Neuron (in vitro differentiated cells): Measurements from ENCODE around the gene SPEM1.
"Not testable (repeated sequence)": the region's sequence is repeated elsewhere in the genome, so short reads cannot be mapped to it uniquely, and the experiment has no call there.

Source experiments
- H2AFZ ChIP-seq: one replicate; pipeline ENCODE4 v1.6.1; 2013; ENCODE audit warnings: low read depth, mild to moderate bottlenecking, inconsistent platforms, low read length, moderate library complexity
- H3K27me3 ChIP-seq: one replicate; pipeline ENCODE4 v1.6.1; 2013; ENCODE audit warnings: low read length; ENCODE audit not compliant: insufficient read depth
- H3K36me3 ChIP-seq: one replicate; pipeline ENCODE4 v1.6.1; 2013; ENCODE audit warnings: low read length; ENCODE audit not compliant: insufficient read depth
- H3K4me1 ChIP-seq: one replicate; pipeline ENCODE4 v1.6.1; 2013; ENCODE audit warnings: low read length; ENCODE audit not compliant: insufficient read depth
- H3K4me3 ChIP-seq: 2 replicates; pipeline ENCODE4 v1.5.1; 2013; ENCODE audit warnings: mild to moderate bottlenecking, low read length, moderate library complexity
- H3K9me3 ChIP-seq: one replicate; pipeline ENCODE4 v1.6.1; 2013; ENCODE audit warnings: low read length

SPEM1 gene

DNA sequence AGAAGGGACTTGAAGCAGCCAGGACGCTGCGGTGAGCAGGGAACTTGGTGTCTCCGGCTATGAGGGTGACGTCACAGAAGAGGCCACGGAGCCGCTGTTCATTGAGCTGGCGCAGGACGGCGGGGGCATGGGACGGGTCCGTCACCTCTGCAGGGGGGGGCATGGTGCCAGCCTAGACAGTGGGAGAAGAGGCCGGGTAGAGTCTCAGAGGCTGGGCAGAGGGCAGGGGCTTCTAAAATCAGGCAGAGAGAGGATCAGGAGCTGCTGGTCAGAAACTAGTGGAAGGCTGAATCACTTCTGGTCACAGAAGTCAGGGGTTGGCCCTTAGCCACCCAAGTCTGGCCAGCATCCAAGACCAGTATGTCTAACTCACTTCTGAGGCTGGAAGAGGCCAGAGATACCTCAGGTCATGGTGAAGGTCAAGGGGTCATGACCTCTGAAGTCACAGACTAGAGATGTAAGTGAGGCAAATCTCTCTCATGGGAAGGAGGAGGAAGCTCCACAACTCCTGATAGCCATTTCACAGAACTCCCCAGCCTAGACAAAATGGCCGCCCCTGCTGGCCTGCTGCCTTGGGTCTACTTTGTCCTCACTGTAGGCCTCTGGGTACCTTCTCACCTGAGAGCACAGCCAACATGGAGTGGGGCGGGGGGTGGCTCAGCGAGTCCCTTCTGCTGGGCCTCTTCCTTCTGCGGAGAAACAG, 46.7 kb downstream of the SPEM1 start:
- Histone ChIP-seq H3K9me3 (no peaks in the 10 kb centered on the region), H3K27me3 (no peaks in the 10 kb centered on the region), H3K36me3 (peaks cover 22% of the 10 kb centered on the region), H2AFZ (no peak overlapping the region), H3K4me1 (peaks cover 16% of the 10 kb centered on the region), H3K4me3 (no peak overlapping the region)

DNA sequence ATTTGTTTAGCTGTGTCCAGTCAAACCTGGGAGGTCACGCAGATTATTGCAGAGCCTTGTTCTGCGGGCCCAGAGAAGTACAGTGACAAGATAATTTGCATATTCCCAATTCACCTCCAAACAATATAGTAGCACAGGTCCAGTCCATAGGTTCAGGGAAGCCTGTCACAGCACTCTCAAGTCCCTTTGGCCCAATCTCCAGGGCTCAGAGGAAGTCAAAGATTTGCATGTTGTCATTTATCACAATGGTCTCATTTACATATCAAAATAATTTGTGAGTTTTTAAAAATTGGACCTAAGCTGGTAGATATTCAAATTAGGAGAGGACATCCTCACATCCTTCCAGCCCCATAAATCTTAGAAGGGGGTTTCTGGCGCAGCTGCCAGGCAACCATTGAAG, 47.4 kb downstream of the SPEM1 start:
- Histone ChIP-seq H3K4me1 (peaks cover 16% of the 10 kb centered on the region), H3K27me3 (no peaks in the 10 kb centered on the region), H3K4me3 (no peak overlapping the region), H3K9me3 (no peaks in the 10 kb centered on the region), H2AFZ (no peak overlapping the region), H3K36me3 (peaks cover 16% of the 10 kb centered on the region)

DNA sequence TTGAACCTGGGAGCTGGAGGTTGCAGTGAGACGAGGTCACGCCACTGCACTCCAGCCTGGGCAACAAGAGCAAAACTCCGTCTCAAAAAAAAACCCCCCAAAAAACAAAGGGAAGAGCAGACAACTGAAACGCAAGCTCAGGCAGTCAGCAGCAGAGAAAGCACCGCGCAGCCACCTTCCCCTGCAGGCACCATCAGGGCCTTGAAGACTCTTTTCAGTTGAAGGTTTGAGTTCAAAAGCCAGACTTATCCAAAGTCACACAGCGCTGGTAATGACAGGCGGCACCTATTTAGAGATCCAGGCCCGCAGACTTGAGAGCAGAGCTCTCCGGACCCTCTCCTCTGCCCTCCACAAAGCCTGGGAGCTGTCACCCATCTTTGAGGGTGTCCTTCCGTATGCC, 48.2 kb downstream of the SPEM1 start:
- H3K27me3 ChIP-seq = no peaks in the 10 kb centered on the region
- peaks cover 12% of the 10 kb centered on the region for H3K36me3 ChIP-seq
- H3K4me1 ChIP-seq = peaks cover 16% of the 10 kb centered on the region
- H3K4me3 ChIP-seq = no peak overlapping the region
- no peak overlapping the region for H2AFZ ChIP-seq
- H3K9me3 ChIP-seq = no peaks in the 10 kb centered on the region

DNA sequence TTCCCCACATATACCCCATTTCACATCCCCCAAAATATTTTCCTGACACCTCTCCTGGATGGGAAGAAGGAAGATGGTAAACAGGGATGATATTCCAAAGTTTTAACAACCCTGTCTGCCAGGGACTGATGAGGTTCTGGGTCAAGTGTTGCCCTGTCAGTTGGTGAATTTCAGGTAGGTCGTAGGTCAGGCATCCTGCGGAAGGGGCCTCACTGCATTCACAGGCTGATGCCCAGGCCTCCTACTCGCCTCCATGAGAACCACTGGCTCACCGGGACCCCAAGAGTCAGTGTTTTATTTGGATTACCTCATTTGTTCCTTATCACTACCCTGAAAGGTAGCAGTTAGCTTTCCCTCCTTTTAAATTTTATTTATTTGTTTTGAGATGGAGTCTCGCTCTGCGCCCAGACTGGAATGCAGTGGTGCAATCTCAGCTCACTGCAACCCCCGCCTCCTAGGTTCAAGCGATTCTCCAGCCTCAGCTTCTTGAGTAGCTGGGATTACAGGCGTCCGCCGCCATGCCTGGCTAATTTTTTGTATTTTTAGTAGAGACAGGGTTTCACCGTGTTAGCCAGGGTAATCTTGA, 48.8 kb downstream of the SPEM1 start:
- Histone ChIP-seq H3K27me3 (no peaks in the 10 kb centered on the region), H3K9me3 (no peaks in the 10 kb centered on the region), H2AFZ (no peak overlapping the region)

DNA sequence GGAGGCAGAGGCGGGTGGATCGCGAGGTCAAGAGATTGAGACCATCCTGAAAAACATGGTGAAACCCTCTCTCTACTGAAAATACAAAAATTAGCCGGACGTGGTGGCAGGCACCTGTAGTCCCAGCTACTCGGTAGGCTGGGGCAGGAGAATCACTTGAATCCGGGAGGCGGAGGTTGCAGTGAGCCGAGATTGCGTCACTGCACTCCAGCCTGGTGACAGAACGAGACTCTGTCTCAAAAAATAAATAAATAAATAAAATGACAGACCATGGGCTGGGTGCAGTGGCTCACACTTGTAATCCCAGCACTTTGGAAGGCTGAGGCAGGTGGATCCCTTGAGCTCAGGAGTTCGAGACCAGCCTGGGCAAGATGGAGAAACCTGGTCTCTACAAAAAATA, 49.7 kb downstream of the SPEM1 start:
- not testable (repeated sequence) for H3K9me3 ChIP-seq, H3K4me3 ChIP-seq

More for the DNA sequence above, 48.8 kb downstream of the SPEM1 start:
- Histone ChIP-seq H3K36me3 (peaks cover 7% of the 10 kb centered on the region), H3K4me3 (no peak overlapping the region), H3K4me1 (peaks cover 16% of the 10 kb centered on the region)

DNA sequence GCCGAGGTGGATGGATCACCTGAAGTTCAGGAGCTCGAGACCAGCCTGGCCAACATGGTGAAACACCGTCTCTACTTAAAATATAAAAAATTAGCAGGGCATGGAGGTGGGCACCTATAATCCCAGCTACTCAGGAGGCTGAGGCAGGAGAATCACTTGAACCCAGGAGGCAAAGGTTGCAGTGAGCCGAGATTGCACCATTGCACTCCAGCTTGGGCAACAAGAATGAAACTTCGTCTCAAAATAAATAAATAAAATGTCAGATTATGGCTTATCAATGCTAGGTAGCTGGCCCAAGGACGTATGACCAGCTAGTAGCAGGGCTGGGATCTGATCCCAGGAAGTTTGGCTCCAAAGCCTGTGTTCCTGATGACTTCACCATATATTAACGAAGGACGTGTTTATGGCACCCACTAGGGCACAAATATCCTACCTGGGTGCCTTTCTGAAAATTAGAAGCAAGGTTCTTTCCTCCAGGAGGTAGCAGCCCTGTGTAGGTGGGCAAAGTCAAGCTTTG, 50.4 kb downstream of the SPEM1 start:
- not testable (repeated sequence) for H3K4me3 ChIP-seq, H3K36me3 ChIP-seq, H3K9me3 ChIP-seq, H2AFZ ChIP-seq, H3K27me3 ChIP-seq
- peaks cover 16% of the 10 kb centered on the region for H3K4me1 ChIP-seq

More for the DNA sequence above, 49.7 kb downstream of the SPEM1 start:
- H3K36me3 ChIP-seq, H2AFZ ChIP-seq, H3K27me3 ChIP-seq: not testable (repeated sequence)
- peaks cover 16% of the 10 kb centered on the region for H3K4me1 ChIP-seq
